Astrocyte (in vitro differentiated cells and primary cell): Measurements from ENCODE around the gene TRPV6.

Experiments used
- EZH2 ChIP-seq: IDR thresholded peaks from 2 replicates; pipeline ENCODE4 v1.6.1; 2012; ENCODE audit warnings: mild to moderate bottlenecking, low read length, inconsistent platforms; ENCODE audit not compliant: insufficient read depth
- TF ChIP-seq, protein P1 (sequence below): IDR thresholded peaks from 2 replicates; pipeline ENCODE4 v1.5.1; 2011; ENCODE audit warnings: low read depth, mild to moderate bottlenecking, inconsistent platforms, low read length, moderate library complexity; ENCODE audit not compliant: insufficient read depth

DNA sequence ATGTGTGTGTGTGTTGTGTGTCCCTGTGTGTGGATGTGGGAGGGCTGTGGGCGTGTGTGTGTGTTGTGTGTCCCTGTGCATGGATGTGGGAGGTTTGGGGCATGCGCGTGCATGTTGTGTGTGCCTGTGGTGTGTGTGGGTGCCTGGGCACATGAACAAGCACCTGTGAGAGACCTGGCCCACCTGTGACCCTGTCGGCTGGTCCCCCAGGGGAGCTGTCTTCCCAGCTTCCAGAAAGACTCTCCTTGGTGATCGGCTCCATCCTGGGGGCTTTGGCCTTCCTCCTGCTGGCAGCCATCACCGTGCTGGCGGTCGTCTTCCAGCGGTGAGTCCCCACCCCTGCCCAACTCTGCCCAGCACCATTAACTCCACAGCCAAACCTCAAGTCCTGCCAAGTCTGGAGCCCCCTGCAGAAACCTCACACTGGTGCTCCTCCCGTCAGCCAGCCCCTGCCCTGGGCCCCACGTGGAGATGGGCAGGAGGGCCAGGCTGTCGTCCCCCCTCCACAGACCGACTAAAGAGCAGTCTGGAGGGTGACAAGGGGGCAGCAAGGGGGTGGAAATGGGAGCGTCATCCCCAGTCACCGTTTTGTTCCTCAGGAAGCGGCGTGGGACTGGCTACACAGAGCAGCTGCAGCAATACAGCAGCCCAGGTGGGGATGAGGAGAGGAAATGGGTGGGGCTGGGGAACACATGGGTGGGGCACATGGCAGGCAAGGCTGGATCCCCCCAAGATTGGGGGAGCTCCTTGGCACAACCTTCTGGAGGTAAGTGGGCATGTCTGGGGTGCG is 18.0 kb downstream of the TRPV6 start:
- TF ChIP-seq, protein P1, sequence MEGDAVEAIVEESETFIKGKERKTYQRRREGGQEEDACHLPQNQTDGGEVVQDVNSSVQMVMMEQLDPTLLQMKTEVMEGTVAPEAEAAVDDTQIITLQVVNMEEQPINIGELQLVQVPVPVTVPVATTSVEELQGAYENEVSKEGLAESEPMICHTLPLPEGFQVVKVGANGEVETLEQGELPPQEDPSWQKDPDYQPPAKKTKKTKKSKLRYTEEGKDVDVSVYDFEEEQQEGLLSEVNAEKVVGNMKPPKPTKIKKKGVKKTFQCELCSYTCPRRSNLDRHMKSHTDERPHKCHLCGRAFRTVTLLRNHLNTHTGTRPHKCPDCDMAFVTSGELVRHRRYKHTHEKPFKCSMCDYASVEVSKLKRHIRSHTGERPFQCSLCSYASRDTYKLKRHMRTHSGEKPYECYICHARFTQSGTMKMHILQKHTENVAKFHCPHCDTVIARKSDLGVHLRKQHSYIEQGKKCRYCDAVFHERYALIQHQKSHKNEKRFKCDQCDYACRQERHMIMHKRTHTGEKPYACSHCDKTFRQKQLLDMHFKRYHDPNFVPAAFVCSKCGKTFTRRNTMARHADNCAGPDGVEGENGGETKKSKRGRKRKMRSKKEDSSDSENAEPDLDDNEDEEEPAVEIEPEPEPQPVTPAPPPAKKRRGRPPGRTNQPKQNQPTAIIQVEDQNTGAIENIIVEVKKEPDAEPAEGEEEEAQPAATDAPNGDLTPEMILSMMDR, result no peak
- no peak for TF ChIP-seq EZH2
